Measurements from ENCODE around the gene ABR.

The ABR gene

DNA sequence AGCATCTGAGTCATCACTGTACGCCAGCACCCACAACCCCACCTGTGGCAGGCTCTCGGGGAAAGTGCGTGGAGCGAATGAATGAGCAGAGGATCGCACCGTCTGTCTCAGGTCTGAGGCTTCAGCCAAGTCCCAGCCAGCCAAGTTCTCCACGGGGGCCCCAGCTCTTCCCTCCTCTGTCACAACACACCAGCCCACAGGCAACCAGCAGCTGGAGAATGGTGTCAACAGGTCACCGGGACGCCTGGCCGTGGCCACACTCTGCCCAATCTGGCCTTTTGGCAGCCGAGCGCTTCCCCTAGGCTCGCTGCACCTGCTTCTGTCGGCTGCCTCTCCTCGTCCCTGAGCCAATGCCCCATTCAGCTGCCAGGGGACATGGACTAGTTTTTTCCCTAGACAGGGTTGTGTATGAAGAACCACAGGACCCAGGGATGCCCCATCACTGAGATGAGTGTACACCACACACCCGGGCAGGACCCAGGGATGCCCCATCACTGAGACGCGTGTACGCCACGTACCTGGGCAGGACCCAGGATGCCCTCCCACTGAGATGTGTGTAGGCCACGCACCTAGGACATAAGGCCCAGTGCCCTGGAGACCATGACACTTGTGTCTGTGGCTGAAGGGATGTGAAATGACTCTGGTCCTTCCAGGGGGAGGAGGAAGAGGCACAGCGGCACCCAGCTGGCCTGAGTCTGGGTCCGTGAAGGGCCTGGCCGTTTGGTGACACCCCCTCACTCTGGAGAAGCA lies 52.8 kb downstream of the ABR start:
- TF ChIP-seq ZFX (IDR thresholded peaks at IDR 0.05; ENCODE audit: borderline replicate concordance) (no peak), CTCF (IDR thresholded peaks at IDR 0.05) (no peak)
- H3K27ac ChIP-seq, result no peak overlapping the region

DNA sequence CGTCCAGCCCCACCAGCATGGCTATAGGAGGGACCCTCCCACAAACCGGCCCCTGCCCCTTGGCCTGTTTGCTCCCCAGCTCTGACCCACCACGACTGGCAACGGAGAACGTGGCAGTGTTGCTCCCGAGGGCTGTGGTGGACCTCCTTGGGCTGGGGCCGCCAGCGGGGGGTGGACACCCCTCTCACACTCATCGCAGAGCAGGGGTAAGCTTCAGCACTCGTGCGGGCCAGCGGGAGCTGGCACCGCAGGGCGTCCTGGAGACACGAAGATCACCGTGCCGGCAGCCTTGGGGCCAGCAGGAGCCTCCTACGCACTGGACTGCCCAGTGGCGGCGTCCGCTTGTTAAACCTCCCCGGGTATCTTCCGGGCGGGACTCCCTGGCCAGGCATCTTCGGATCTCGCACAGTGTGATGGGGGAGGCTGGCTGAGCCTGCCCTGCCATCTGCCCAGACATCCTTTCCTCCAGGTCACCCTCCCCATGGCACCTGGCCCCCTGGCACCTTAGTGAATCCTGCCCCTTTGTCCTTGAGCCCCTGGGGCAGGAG lies 53.5 kb downstream of the ABR start:
- no peak for TF ChIP-seq ZFX (IDR thresholded peaks at IDR 0.05; ENCODE audit: borderline replicate concordance)
- no peak overlapping the region for H3K27ac ChIP-seq

DNA sequence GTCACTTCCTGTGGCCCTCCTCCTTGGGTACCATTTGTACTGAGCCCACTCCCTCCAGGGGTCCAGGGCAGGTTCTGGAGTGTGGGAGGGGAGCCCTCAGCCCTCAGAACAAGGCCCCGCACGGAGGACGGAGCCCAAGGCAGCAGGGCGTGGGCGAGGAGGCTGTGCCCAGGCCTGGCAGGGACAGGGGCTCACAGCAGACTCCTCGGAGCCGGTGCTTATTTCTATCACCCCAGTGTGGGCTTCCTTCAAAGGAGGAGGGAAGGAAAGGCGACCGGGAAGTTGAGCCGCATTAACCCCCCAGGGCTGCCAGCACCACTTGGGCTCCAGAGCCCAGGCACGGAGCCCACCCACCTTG lies 54.0 kb downstream of the ABR start:
- H3K27ac ChIP-seq, result no peak overlapping the region

GRCh38 chr17:1124896-1125787 lies 54.6 kb downstream of the ABR start:
- TF ChIP-seq ZFX (IDR thresholded peaks at IDR 0.05; ENCODE audit: borderline replicate concordance) (no peak), CTCF (IDR thresholded peaks at IDR 0.05) (no peak)
- no peak overlapping the region for H3K27ac ChIP-seq

More for the DNA sequence above, 54.0 kb downstream of the ABR start:
- TF ChIP-seq ZFX (IDR thresholded peaks at IDR 0.05; ENCODE audit: borderline replicate concordance) (no peak), CTCF (IDR thresholded peaks at IDR 0.05) (no peak)

GRCh38 chr17:1123921-1124715 lies 55.7 kb downstream of the ABR start:
- H3K27ac ChIP-seq, result no peak overlapping the region
- no peak for TF ChIP-seq ZFX (IDR thresholded peaks at IDR 0.05; ENCODE audit: borderline replicate concordance)
- no peak for TF ChIP-seq CTCF (IDR thresholded peaks at IDR 0.05)

DNA sequence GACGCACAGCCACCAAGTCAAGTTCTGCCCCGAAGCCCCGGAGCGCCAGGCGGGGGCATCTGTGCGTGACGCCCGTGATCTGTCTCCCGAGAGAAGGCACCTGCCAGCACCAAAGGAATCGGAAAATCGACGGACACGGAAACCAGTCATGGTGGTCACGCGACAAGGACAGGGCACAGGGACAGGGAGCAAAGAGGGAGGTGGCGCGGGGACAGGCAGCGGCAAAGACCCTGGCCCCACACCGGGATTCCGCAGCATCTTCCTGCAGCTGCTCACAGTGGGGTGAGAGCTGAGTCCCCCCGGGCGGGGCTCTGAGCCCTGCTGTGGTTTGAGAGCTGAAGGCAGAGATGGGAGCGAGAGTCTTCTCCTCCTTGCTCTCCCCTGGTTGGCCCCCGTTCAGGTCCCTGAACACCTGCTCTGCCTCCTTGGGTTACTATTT lies 56.4 kb downstream of the ABR start:
- no peak for TF ChIP-seq ZFX (IDR thresholded peaks at IDR 0.05; ENCODE audit: borderline replicate concordance)
- TF ChIP-seq CTCF (IDR thresholded peaks at IDR 0.05), result no peak
- H3K27ac ChIP-seq, result no peak overlapping the region

Data from 22Rv1 (cell line).